HepG2 (cell line): ENCODE results near the gene TTLL4. TPM values are rescaled to one million over a fixed set of nuclear protein-coding genes. Genes with fewer than 3 reads are reported as not detected.

Experiments
- ASH2L ChIP-seq: fragments of 300-600, 200-600 bp; sonication (generic); IDR thresholded peaks from 2 replicates; pipeline ENCODE4 v1.7.0; 2017; ENCODE audit warnings: low read depth, mild to moderate bottlenecking, moderate library complexity, mixed read lengths, low read length; ENCODE audit not compliant: insufficient read length
- ATF6 ChIP-seq: sonication (generic); formaldehyde crosslinking; conservative IDR thresholded peaks from 2 replicates; pipeline ENCODE4 v1.4.0; 2020; ENCODE audit warnings: missing genetic modification reagents
- BRCA1 ChIP-seq: sonication (generic); formaldehyde crosslinking; IDR thresholded peaks from 2 replicates; pipeline ENCODE4 v1.4.0; 2020; ENCODE audit warnings: missing genetic modification reagents
- DMAP1 ChIP-seq: IDR thresholded peaks from 2 replicates; pipeline ENCODE4 v1.6.1; 2016
- EP300 ChIP-seq, 3 experiments: sonication (generic) in 1 of 3; formaldehyde crosslinking in 1 of 3; IDR thresholded peaks; 2 replicates each; pipeline versions ENCODE4 v1.5.1 to v1.6.1; 2011 to 2020; ENCODE audit warnings: low read depth in 2 of 3, low read length in 2 of 3, borderline replicate concordance in 1 of 3, improper control_type of control experiment in 1 of 3, mild to moderate bottlenecking in 1 of 3, missing genetic modification reagents in 1 of 3, moderate library complexity in 1 of 3
- GTF2F1 ChIP-seq: fragments of 150-350 bp; IDR thresholded peaks from 2 replicates; pipeline ENCODE4 v1.6.1; 2014; ENCODE audit warnings: low read length
- HMGA1 ChIP-seq: sonication (generic); formaldehyde crosslinking; conservative IDR thresholded peaks from 2 replicates; pipeline ENCODE4 v1.4.0; 2020; ENCODE audit warnings: missing genetic modification reagents
- HOXA7 ChIP-seq: sonication (generic); formaldehyde crosslinking; IDR thresholded peaks from 2 replicates; pipeline ENCODE4 v1.8.1; 2022; ENCODE audit warnings: mild to moderate bottlenecking, missing genetic modification reagents, moderate library complexity
- KLF16 ChIP-seq, 2 experiments: sonication (generic) in 1 of 2; formaldehyde crosslinking in 1 of 2; IDR thresholded peaks; 2 replicates each; pipeline versions ENCODE4 v1.6.1 to v1.8.0; 2016 to 2023; ENCODE audit warnings: missing genetic modification reagents in 2 of 2, missing compliant biosample characterization in 1 of 2
- KLF6 ChIP-seq: IDR thresholded peaks from 2 replicates; pipeline ENCODE4 v1.8.0; 2016; ENCODE audit warnings: missing biosample characterization, missing genetic modification reagents
- MLX ChIP-seq: IDR thresholded peaks from 2 replicates; pipeline ENCODE4 v1.6.1; 2016
- MXD4 ChIP-seq: IDR thresholded peaks from 2 replicates; pipeline ENCODE4 v1.6.1; 2016; ENCODE audit warnings: mild to moderate bottlenecking, missing biosample characterization, missing genetic modification reagents
- PHF5A ChIP-seq: IDR thresholded peaks from one replicate; pipeline ENCODE4 v1.6.1; 2018; ENCODE audit warnings: low read depth, missing genetic modification reagents; ENCODE audit not compliant: unreplicated experiment
- PHF8 ChIP-seq: sonication (generic); formaldehyde crosslinking; IDR thresholded peaks from 2 replicates; pipeline ENCODE4 v1.5.0; 2020; ENCODE audit warnings: missing genetic modification reagents
- RFX1 ChIP-seq: fragments of 450-650 bp; IDR thresholded peaks from 2 replicates; pipeline ENCODE4 v1.6.1; 2017
- TMF1 ChIP-seq: sonication (generic); formaldehyde crosslinking; IDR thresholded peaks from 2 replicates; pipeline ENCODE4 v1.8.1; 2022; ENCODE audit warnings: low read depth, missing genetic modification reagents
- ZBTB49 ChIP-seq: sonication (generic); formaldehyde crosslinking; IDR thresholded peaks from 2 replicates; pipeline ENCODE4 v1.4.0; 2020; ENCODE audit warnings: missing genetic modification reagents, borderline replicate concordance
- ZFP36L1 ChIP-seq: sonication (generic); formaldehyde crosslinking; IDR thresholded peaks from 2 replicates; pipeline ENCODE4 v1.8.0; 2022; ENCODE audit warnings: mild to moderate bottlenecking, missing genetic modification reagents, moderate library complexity
- ZNF740 ChIP-seq: sonication (generic); formaldehyde crosslinking; IDR thresholded peaks from 2 replicates; pipeline ENCODE4 v1.4.0; 2020; ENCODE audit warnings: missing genetic modification reagents
- polyA plus RNA-seq, 8 experiments: library from polyadenylated mRNA; depleted of rRNA in 3 of 8; stranded (reverse) in 7 of 8; unstranded in 1 of 8; fragments of >200 nt; fragmentation: Illumina TruSeq in 4 of 8; extraction: Trizol in 4 of 8; gene quantifications; 2 replicates each; pipeline versions ENCODE4 v1.2.1 to v1.2.3, GENCODE V29; 2011 to 2016; ENCODE audit warnings: low read depth in 4 of 8, missing spikeins in 1 of 8, mixed read lengths in 1 of 8; ENCODE audit not compliant: insufficient read depth in 1 of 8
- total RNA-seq, 5 experiments: library from RNA; depleted of rRNA; stranded (reverse); fragments of >200 nt; fragmentation: Illumina TruSeq; extraction: Trizol; gene quantifications; 2 replicates each; pipeline ENCODE4 v1.2.3, GENCODE V29; 2016; ENCODE audit warnings: low read depth in 1 of 5
- TF ChIP-seq, protein P1 (sequence below), 2 experiments: sonication (generic) in 1 of 2; formaldehyde crosslinking in 1 of 2; IDR thresholded peaks; 2 replicates each; pipeline versions ENCODE4 v1.4.0 to v1.6.1; 2018 to 2020; ENCODE audit warnings: missing genetic modification reagents in 2 of 2, borderline replicate concordance in 1 of 2, low read depth in 1 of 2, mild to moderate bottlenecking in 1 of 2, missing biosample characterization in 1 of 2
- TF ChIP-seq, protein P2 (sequence below): sonication (generic); formaldehyde crosslinking; IDR thresholded peaks from 2 replicates; pipeline ENCODE4 v1.5.0; 2020; ENCODE audit warnings: missing genetic modification reagents, mild to moderate bottlenecking, borderline replicate concordance

TTLL4 gene
- total and polyA plus RNA-seq, 2 of the 13 experiments (the other 11 are each of a cell fraction or from before 2014, with no cell fraction given): 77.5 to 84.6 TPM

GRCh38 chr2:218710687-218711549, at the start of gene TTLL4 (continued):
- TF ChIP-seq ATF6 (no peak), ZBTB49 (CRISPR knock-in tag) (no peak), PHF5A (CRISPR knock-in tag) (peak; percentile 43), EP300 (IDR thresholded peaks at IDR 0.05; ENCODE audit: low read depth in 2 of 2, low read length in 2 of 2) (peak in 1 of 2 experiments; percentile 29; a peak in 1 of 4 replicates), EP300 (CRISPR knock-in tag; IDR thresholded peaks at IDR 0.05; ENCODE audit: borderline replicate concordance) (no peak; the same call in 1 of the 2 replicates), BRCA1 (no peak; the same call in none of the 2 replicates), TMF1 (CRISPR knock-in tag) (peak; percentile 96), HMGA1 (no peak), MXD4 (CRISPR knock-in tag) (peak; percentile 96), HOXA7 (CRISPR knock-in tag) (no peak), KLF16 (CRISPR knock-in tag; IDR thresholded peaks at IDR 0.05) (peak in 1 of 2 experiments; percentile 96; a peak in 2 of 4 replicates), DMAP1 (CRISPR knock-in tag) (peak; percentile 91), ASH2L (peak; percentile 95), KLF6 (CRISPR knock-in tag) (peak; percentile 83), GTF2F1 (0 out of 2 replicates have a peak, but pooled peaks have one; percentile 15), RFX1 (peak; percentile 63; the same call in 1 of the 2 replicates), PHF8 (CRISPR knock-in tag) (peak; percentile 96), ZFP36L1 (no peak), ZNF740 (CRISPR knock-in tag) (no peak; the same call in 1 of the 2 replicates), MLX (CRISPR knock-in tag) (peak; percentile 56; the same call in 1 of the 2 replicates)
- TF ChIP-seq, protein P1, sequence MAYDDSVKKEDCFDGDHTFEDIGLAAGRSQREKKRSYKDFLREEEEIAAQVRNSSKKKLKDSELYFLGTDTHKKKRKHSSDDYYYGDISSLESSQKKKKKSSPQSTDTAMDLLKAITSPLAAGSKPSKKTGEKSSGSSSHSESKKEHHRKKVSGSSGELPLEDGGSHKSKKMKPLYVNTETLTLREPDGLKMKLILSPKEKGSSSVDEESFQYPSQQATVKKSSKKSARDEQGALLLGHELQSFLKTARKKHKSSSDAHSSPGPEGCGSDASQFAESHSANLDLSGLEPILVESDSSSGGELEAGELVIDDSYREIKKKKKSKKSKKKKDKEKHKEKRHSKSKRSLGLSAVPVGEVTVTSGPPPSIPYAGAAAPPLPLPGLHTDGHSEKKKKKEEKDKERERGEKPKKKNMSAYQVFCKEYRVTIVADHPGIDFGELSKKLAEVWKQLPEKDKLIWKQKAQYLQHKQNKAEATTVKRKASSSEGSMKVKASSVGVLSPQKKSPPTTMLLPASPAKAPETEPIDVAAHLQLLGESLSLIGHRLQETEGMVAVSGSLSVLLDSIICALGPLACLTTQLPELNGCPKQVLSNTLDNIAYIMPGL (CRISPR knock-in tag; IDR thresholded peaks at IDR 0.05; ENCODE audit: borderline replicate concordance in 1 of 2, low read depth in 1 of 2): peak; percentile 100
- TF ChIP-seq, protein P2, sequence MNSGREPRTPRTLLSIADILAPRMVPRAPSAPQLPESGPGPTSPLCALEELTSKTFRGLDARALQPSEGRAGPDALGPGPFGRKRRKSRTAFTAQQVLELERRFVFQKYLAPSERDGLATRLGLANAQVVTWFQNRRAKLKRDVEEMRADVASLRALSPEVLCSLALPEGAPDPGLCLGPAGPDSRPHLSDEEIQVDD (CRISPR knock-in tag): peak; percentile 97
